Fibroblast of villous mesenchyme (primary cell): ENCODE results near the gene ZHX3. TPM values are rescaled to one million over a fixed set of nuclear protein-coding genes. Genes with fewer than 3 reads are reported as not detected.
A peak's percentile ranks its signal among the peaks of the same experiment; 100 is the strongest.
"Not testable (repeated sequence)": the region's sequence is repeated elsewhere in the genome, so short reads cannot be mapped to it uniquely, and the experiment has no call there.

Experiments
- DNase-seq: peaks from one replicate; pipeline ENCODE4 v3.0.0-alpha.2; 2010; ENCODE audit warnings: low read depth
- H3K4me3 ChIP-seq: 2 replicates; pipeline ENCODE4 v1.5.1; 2011; ENCODE audit warnings: low read depth, mild to moderate bottlenecking, low read length
- CTCF ChIP-seq: IDR thresholded peaks from 2 replicates; pipeline ENCODE4 v1.5.1; 2012; ENCODE audit warnings: low read depth, mild to moderate bottlenecking, low read length; ENCODE audit not compliant: insufficient read depth
- total RNA-seq: library from RNA; depleted of rRNA; stranded (reverse); fragments of >200 nt; gene quantifications from 2 replicates; pipeline ENCODE4 v1.2.3, GENCODE V29; 2012

Gene ZHX3
- total RNA-seq, 1 donor: 39.3 TPM

- H3K4me3 ChIP-seq: no peak overlapping the region
- DNase-seq: peak; percentile 87
- TF ChIP-seq CTCF: peak; percentile 33
Measured at GRCh38 chr20:41249411-41250281, 67.9 kb downstream of the ZHX3 start.

- no peak for TF ChIP-seq CTCF
- H3K4me3 ChIP-seq: no peak overlapping the region
- peak; percentile 95 for DNase-seq
Measured at GRCh38 chr20:41248368-41249024, 69.0 kb downstream of the ZHX3 start.

- H3K4me3 ChIP-seq: no peak overlapping the region
- TF ChIP-seq CTCF: no peak
- no peak for DNase-seq
Measured at GRCh38 chr20:41247523-41248367, 69.8 kb downstream of the ZHX3 start.

GRCh38 chr20:41245086-41245707, 72.3 kb downstream of the ZHX3 start:
- TF ChIP-seq CTCF: no peak
- DNase-seq: peak; percentile 43

GRCh38 chr20:41242807-41243206, 74.7 kb downstream of the ZHX3 start:
- H3K4me3 ChIP-seq: no peak overlapping the region
- TF ChIP-seq CTCF: no peak

More at GRCh38 chr20:41245086-41245707, 72.3 kb downstream of the ZHX3 start:
- no peak overlapping the region for H3K4me3 ChIP-seq

GRCh38 chr20:41242352-41242751, 75.2 kb downstream of the ZHX3 start:
- no peak overlapping the region for H3K4me3 ChIP-seq
- no peak for DNase-seq
- no peak for TF ChIP-seq CTCF

More at GRCh38 chr20:41242807-41243206, 74.7 kb downstream of the ZHX3 start:
- DNase-seq: no peak

- not testable (repeated sequence) for DNase-seq, H3K4me3 ChIP-seq
Measured at GRCh38 chr20:41237233-41237632, 80.3 kb downstream of the ZHX3 start.

- not testable (repeated sequence) for H3K4me3 ChIP-seq, DNase-seq
Measured at GRCh38 chr20:41236818-41237217, 80.7 kb downstream of the ZHX3 start.
